ENCODE measurements around the gene NEURL3. TPM values are rescaled to one million over a fixed set of nuclear protein-coding genes. Genes with fewer than 3 reads are reported as not detected.

The NEURL3 gene
- total and polyA plus RNA-seq, 2 donors (not counting 1 experiment from before 2014, with no cell fraction given): not detected

DNA sequence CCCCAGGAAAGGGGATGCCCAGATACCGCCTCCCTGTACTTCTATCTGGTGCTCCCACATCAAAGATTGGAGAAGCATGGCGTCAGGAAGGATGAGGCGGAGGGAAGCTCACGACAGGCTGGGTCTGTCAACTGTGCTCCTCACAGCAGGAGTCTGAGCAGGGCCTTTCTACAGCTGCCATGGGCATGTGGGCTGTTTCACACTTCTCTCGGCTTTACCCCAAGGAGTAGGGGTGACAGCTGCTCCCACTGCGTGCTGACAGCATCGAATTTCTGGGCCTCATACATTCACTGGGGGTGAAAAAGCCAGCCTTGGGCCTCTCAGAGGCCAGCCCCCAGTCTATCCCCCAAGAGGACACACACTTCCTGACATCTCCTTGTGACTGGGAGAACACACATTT is 21.1 kb downstream of the NEURL3 start:
- no peak overlapping the region for H3K27ac Mint-ChIP-seq
- Histone ChIP-seq H3K27ac (ENCODE audit: low read length in 2 of 2) (no peak overlapping the region), H3K9me3 (ENCODE audit: control extremely low read depth in 1 of 3, control insufficient read depth in 2 of 3, insufficient read depth in 1 of 3, low read length in 2 of 3) (peaks cover 0 to 2% (median 0%) of the 10 kb centered on the region in 3 donors), H3K27me3 (replicated peaks in 1 of 4; ENCODE audit: control extremely low read depth in 1 of 4, control insufficient read depth in 3 of 4, insufficient read depth in 4 of 4, low read length in 3 of 4) (peaks cover 0 to 4% (median 3%) of the 10 kb centered on the region in 4 experiments), H2AFZ (ENCODE audit: insufficient read depth, low read depth, low read length, poor library complexity, severe bottlenecking) (no peak overlapping the region), H3K9ac (ENCODE audit: low read length) (no peak overlapping the region), H3K4me2 (replicated peaks; ENCODE audit: low read depth, low read length, poor library complexity, severe bottlenecking) (no peak overlapping the region), H3K36me3 (replicated peaks in 1 of 2; ENCODE audit: control extremely low read depth in 1 of 2, control insufficient read depth in 1 of 2, extremely low read depth in 1 of 2, insufficient read depth in 2 of 2, low read length in 1 of 2) (no peaks in the 10 kb centered on the region), H4K20me1 (ENCODE audit: control insufficient read depth, insufficient read depth, low read length, poor library complexity, severe bottlenecking) (no peaks in the 10 kb centered on the region), H3K79me2 (ENCODE audit: control insufficient read depth, insufficient read depth, low read length) (no peaks in the 10 kb centered on the region), H3K4me1 (ENCODE audit: control insufficient read depth in 2 of 2, insufficient read depth in 2 of 2, low read length in 2 of 2) (peaks cover 10 to 15% of the 10 kb centered on the region in 2 donors), H3K4me3 (ENCODE audit: control extremely low read depth in 1 of 5, extremely low read depth in 1 of 5, insufficient read depth in 1 of 5, low read depth in 2 of 5, low read length in 4 of 5) (no peak overlapping the region)
- TF ChIP-seq, protein P1, sequence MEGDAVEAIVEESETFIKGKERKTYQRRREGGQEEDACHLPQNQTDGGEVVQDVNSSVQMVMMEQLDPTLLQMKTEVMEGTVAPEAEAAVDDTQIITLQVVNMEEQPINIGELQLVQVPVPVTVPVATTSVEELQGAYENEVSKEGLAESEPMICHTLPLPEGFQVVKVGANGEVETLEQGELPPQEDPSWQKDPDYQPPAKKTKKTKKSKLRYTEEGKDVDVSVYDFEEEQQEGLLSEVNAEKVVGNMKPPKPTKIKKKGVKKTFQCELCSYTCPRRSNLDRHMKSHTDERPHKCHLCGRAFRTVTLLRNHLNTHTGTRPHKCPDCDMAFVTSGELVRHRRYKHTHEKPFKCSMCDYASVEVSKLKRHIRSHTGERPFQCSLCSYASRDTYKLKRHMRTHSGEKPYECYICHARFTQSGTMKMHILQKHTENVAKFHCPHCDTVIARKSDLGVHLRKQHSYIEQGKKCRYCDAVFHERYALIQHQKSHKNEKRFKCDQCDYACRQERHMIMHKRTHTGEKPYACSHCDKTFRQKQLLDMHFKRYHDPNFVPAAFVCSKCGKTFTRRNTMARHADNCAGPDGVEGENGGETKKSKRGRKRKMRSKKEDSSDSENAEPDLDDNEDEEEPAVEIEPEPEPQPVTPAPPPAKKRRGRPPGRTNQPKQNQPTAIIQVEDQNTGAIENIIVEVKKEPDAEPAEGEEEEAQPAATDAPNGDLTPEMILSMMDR (IDR thresholded peaks at IDR 0.05): no peak
- no peak for TF ChIP-seq EZH2 (IDR thresholded peaks at IDR 0.05; ENCODE audit: borderline replicate concordance, insufficient read depth, low read depth, low read length, poor library complexity, severe bottlenecking)
- ChIA-PET POLR2A (no interaction called here), CTCF (interaction anchor here (0.9 to 1.7 kb wide), 2 partner anchors 11 to 24 kb away, joined by 3 to 5 read pairs; no protein-coding TSS in a partner anchor)
- 92% methylated on average over 7 of the region's 7 CpGs for WGBS (ENCODE audit: insufficient coverage)
- ATAC-seq (ENCODE audit: low read depth) (no peak), DNase-seq (no peak)
- H3K27me3 Mint-ChIP-seq: no peaks in the 10 kb centered on the region
- peaks cover 22% of the 10 kb centered on the region for H3K4me1 Mint-ChIP-seq
- no peak overlapping the region for H3K4me3 Mint-ChIP-seq
- intact Hi-C loops (cut with micrococcal nuclease): no loop called here
- no peaks in the 10 kb centered on the region for H3K9me3 Mint-ChIP-seq (ENCODE audit: insufficient read depth)

DNA sequence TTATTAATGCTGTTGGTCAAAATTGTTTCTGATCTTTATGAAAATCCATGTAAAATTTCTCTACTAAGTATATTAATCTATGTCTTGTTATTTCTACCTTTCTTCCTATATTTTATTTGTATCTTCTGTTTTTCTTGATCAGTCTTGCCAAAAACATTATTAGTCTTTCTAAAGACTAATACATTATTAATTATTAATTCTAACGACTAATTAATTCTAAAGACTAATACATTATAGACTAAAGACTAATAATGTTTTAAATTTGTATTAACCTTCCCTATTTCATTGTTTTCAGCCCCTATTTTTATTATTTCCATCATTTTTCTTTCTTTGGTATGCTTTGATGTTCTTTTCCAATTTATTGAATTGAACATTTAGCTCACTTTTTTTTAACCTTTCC is 27.7 kb downstream of the NEURL3 start:
- ChIA-PET CTCF (interaction anchor here (1.5 kb wide), 1 partner anchor 32 kb away, joined by 4 read pairs; no protein-coding TSS in a partner anchor), POLR2A (no interaction called here)
- Mint-ChIP-seq H3K4me1 (no peaks in the 10 kb centered on the region), H3K27me3 (peaks cover 3% of the 10 kb centered on the region), H3K27ac (no peak overlapping the region), H3K4me3 (no peak overlapping the region), H3K9me3 (ENCODE audit: insufficient read depth) (no peaks in the 10 kb centered on the region)
- Histone ChIP-seq H3K9ac (ENCODE audit: low read length) (no peak overlapping the region), H3K36me3 (replicated peaks in 1 of 2; ENCODE audit: control extremely low read depth in 1 of 2, control insufficient read depth in 1 of 2, extremely low read depth in 1 of 2, insufficient read depth in 2 of 2, low read length in 1 of 2) (no peaks in the 10 kb centered on the region), H3K4me1 (ENCODE audit: control insufficient read depth in 2 of 2, insufficient read depth in 2 of 2, low read length in 2 of 2) (no peaks in the 10 kb centered on the region), H3K27ac (ENCODE audit: low read length in 2 of 2) (no peak overlapping the region), H3K27me3 (replicated peaks in 1 of 4; ENCODE audit: control extremely low read depth in 1 of 4, control insufficient read depth in 3 of 4, insufficient read depth in 4 of 4, low read length in 3 of 4) (peaks cover 0 to 4% (median 3%) of the 10 kb centered on the region in 4 experiments), H3K9me3 (ENCODE audit: control extremely low read depth in 1 of 3, control insufficient read depth in 2 of 3, insufficient read depth in 1 of 3, low read length in 2 of 3) (peaks cover 0 to 5% (median 2%) of the 10 kb centered on the region in 3 donors), H3K79me2 (ENCODE audit: control insufficient read depth, insufficient read depth, low read length) (no peaks in the 10 kb centered on the region), H3K4me2 (replicated peaks; ENCODE audit: low read depth, low read length, poor library complexity, severe bottlenecking) (no peak overlapping the region), H4K20me1 (ENCODE audit: control insufficient read depth, insufficient read depth, low read length, poor library complexity, severe bottlenecking) (no peaks in the 10 kb centered on the region), H2AFZ (ENCODE audit: insufficient read depth, low read depth, low read length, poor library complexity, severe bottlenecking) (no peak overlapping the region), H3K4me3 (ENCODE audit: control extremely low read depth in 1 of 5, extremely low read depth in 1 of 5, insufficient read depth in 1 of 5, low read depth in 2 of 5, low read length in 4 of 5) (no peak overlapping the region)
- intact Hi-C loops (cut with micrococcal nuclease): no loop called here
- no peak for TF ChIP-seq EZH2 (IDR thresholded peaks at IDR 0.05; ENCODE audit: borderline replicate concordance, insufficient read depth, low read depth, low read length, poor library complexity, severe bottlenecking)
- TF ChIP-seq, protein P1 (IDR thresholded peaks at IDR 0.05): no peak
- no peak for ATAC-seq (ENCODE audit: low read depth)
- WGBS (ENCODE audit: insufficient coverage): no CpG with 5 or more reads among the region's 1 CpG
- no peak for DNase-seq

Data from B cell (primary cell).